ENCODE data around the gene ADGRD1.

Gene ADGRD1

GRCh38 chr12:131176926-131177325, 223.2 kb downstream of the ADGRD1 start:
- FAIRE-seq = no peak

GRCh38 chr12:131177599-131177998, 223.9 kb downstream of the ADGRD1 start:
- no peak for FAIRE-seq
- TF ChIP-seq CTCF (IDR thresholded peaks at IDR 0.05; ENCODE audit: insufficient read depth, missing control alignments) = no peak
- no peak for DNase-seq (ENCODE audit: insufficient read length, low spot score)

More at GRCh38 chr12:131176926-131177325, 223.2 kb downstream of the ADGRD1 start:
- no peak for TF ChIP-seq CTCF (IDR thresholded peaks at IDR 0.05; ENCODE audit: insufficient read depth, missing control alignments)
- DNase-seq (ENCODE audit: insufficient read length, low spot score) = no peak

- DNase-seq (ENCODE audit: insufficient read length, low spot score) (no peak), FAIRE-seq (no peak)
- no peak for TF ChIP-seq CTCF (IDR thresholded peaks at IDR 0.05; ENCODE audit: insufficient read depth, missing control alignments)
These were observed 233.9 kb downstream of the ADGRD1 start for GRCh38 chr12:131187602-131188001.

GRCh38 chr12:131188131-131189050, 234.7 kb downstream of the ADGRD1 start:
- no peak for FAIRE-seq
- TF ChIP-seq CTCF (IDR thresholded peaks at IDR 0.05; ENCODE audit: insufficient read depth, missing control alignments) = no peak

GRCh38 chr12:131189781-131190180, 236.1 kb downstream of the ADGRD1 start:
- no peak for DNase-seq (ENCODE audit: insufficient read length, low spot score)
- no peak for TF ChIP-seq CTCF (IDR thresholded peaks at IDR 0.05; ENCODE audit: insufficient read depth, missing control alignments)
- FAIRE-seq = no peak

More at GRCh38 chr12:131188131-131189050, 234.7 kb downstream of the ADGRD1 start:
- no peak for DNase-seq (ENCODE audit: insufficient read length, low spot score)

- DNase-seq (ENCODE audit: insufficient read length, low spot score) (no peak), FAIRE-seq (no peak)
- no peak for TF ChIP-seq CTCF (IDR thresholded peaks at IDR 0.05; ENCODE audit: insufficient read depth, missing control alignments)
These were observed 237.3 kb downstream of the ADGRD1 start for GRCh38 chr12:131190965-131191364.

Data from D721Med (cell line).